Kidney epithelial cell (primary cell): ENCODE data around the gene PLA2R1. TPM values are rescaled to one million over a fixed set of nuclear protein-coding genes. Genes with fewer than 3 reads are reported as not detected.

ENCODE experiments used
- DNase-seq: peaks from one replicate; pipeline ENCODE4 v3.0.0-alpha.2; 2010; ENCODE audit warnings: low read depth
- H3K27me3 ChIP-seq: 2 replicates; pipeline ENCODE4 v1.6.0; 2011; ENCODE audit warnings: low read length; ENCODE audit not compliant: control insufficient read depth, insufficient read depth
- H3K36me3 ChIP-seq: 2 replicates; pipeline ENCODE4 v1.5.1; 2011; ENCODE audit warnings: low read length; ENCODE audit not compliant: control insufficient read depth, insufficient read depth
- H3K4me3 ChIP-seq: 2 replicates; pipeline ENCODE4 v1.5.1; 2011; ENCODE audit warnings: low read depth, mild to moderate bottlenecking, control low read depth, low read length
- total RNA-seq: library from RNA; depleted of rRNA; stranded (reverse); fragments of >200 nt; gene quantifications from 2 replicates; pipeline ENCODE4 v1.2.3, GENCODE V29; 2015
- TF ChIP-seq, protein P1 (sequence below): IDR thresholded peaks from 2 replicates; pipeline ENCODE4 v1.5.1; 2011; ENCODE audit warnings: mild to moderate bottlenecking, moderate library complexity, low read length, control low read depth, inconsistent platforms; ENCODE audit not compliant: insufficient read depth, poor library complexity, severe bottlenecking

The PLA2R1 gene
- total RNA-seq, 1 donor from 2014 or later: 3.6 TPM

GRCh38 chr2:160019374-160020090 lies 42.9 kb downstream of the PLA2R1 start:
- TF ChIP-seq, protein P1, sequence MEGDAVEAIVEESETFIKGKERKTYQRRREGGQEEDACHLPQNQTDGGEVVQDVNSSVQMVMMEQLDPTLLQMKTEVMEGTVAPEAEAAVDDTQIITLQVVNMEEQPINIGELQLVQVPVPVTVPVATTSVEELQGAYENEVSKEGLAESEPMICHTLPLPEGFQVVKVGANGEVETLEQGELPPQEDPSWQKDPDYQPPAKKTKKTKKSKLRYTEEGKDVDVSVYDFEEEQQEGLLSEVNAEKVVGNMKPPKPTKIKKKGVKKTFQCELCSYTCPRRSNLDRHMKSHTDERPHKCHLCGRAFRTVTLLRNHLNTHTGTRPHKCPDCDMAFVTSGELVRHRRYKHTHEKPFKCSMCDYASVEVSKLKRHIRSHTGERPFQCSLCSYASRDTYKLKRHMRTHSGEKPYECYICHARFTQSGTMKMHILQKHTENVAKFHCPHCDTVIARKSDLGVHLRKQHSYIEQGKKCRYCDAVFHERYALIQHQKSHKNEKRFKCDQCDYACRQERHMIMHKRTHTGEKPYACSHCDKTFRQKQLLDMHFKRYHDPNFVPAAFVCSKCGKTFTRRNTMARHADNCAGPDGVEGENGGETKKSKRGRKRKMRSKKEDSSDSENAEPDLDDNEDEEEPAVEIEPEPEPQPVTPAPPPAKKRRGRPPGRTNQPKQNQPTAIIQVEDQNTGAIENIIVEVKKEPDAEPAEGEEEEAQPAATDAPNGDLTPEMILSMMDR: no peak
- DNase-seq: no peak
- no peaks in the 10 kb centered on the region for H3K27me3 ChIP-seq
- no peaks in the 10 kb centered on the region for H3K36me3 ChIP-seq
- H3K4me3 ChIP-seq: no peak overlapping the region

GRCh38 chr2:160015746-160016145 lies 46.7 kb downstream of the PLA2R1 start:
- H3K4me3 ChIP-seq: no peak overlapping the region
- no peaks in the 10 kb centered on the region for H3K36me3 ChIP-seq
- TF ChIP-seq, protein P1: no peak
- DNase-seq: no peak
- H3K27me3 ChIP-seq: no peaks in the 10 kb centered on the region

GRCh38 chr2:160014227-160014626 lies 48.2 kb downstream of the PLA2R1 start:
- DNase-seq: no peak
- H3K4me3 ChIP-seq: no peak overlapping the region
- no peaks in the 10 kb centered on the region for H3K36me3 ChIP-seq
- H3K27me3 ChIP-seq: no peaks in the 10 kb centered on the region
- TF ChIP-seq, protein P1: no peak

DNA sequence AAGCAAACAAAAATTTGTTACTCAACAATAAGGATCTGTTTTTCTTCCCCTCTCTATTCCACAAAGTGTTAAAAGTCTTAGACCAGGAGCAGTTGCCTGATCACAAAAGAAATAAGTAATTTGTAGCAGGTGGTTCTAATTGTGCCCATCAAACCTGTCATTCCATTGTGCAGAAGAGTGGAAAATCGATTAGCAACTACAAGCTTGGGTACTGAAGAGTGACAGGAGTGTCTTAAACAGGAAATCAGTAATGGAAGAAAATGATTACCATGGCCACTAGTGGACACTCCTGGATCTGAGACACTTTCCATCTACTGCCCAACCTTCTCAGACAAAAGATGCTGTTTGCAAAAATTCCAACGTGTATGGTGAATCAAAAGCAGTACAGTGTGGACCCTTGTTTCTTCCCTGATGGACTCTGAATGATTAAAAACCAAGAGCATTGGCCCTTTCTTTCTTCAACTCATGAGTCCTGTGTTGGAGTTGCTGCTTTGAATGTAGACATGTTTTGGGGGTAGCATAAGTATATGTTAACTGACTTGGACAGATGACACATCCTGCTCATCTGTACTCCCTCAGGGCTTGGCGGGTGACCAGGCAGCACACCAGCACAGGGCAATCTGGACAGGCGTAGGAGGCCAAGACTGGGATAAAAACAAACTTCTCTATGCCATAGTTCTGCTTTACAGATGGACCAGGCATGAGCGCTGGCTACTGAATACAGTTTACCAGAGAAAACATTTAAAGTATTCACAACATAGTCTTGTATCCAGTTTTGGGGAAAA lies 51.9 kb downstream of the PLA2R1 start:
- Histone ChIP-seq H3K27me3 (no peaks in the 10 kb centered on the region), H3K36me3 (no peaks in the 10 kb centered on the region), H3K4me3 (no peak overlapping the region)
- TF ChIP-seq, protein P1: no peak
- no peak for DNase-seq

DNA sequence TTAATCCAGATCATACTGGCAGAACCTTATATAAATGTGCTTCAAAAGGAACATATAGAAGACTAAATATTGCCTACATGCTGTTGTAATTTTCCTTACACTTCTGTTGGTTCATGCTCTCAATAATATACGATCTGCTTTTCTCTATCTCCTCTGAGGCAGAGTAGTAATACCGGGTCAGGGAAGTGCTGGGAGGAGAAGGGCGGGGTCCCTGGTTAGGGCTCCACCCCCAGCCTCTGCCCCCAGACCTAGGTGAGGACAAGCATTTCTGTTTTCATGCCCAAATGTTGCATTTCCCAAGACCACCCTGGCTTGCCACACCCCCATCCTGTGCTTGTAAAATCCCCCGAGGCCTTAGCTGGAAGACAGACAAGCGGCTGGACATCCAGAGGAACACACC lies 55.3 kb downstream of the PLA2R1 start:
- Histone ChIP-seq H3K36me3 (peaks cover 1% of the 10 kb centered on the region), H3K27me3 (no peaks in the 10 kb centered on the region), H3K4me3 (no peak overlapping the region)
- TF ChIP-seq, protein P1: no peak
- no peak for DNase-seq
